ENCODE measurements around the gene GRID1.

GRCh38 chr10:86331861-86332260, 34.7 kb downstream of the GRID1 start:
- no peak for TF ChIP-seq CTCF (IDR thresholded peaks at IDR 0.05; ENCODE audit: low read length)
- TF ChIP-seq EZH2 (IDR thresholded peaks at IDR 0.05; ENCODE audit: borderline replicate concordance, low read length): no peak
